Muscle of leg (tissue), 16 donors: ENCODE results near the gene SLC2A4. TPM values are rescaled to one million over a fixed set of nuclear protein-coding genes. Genes with fewer than 3 reads are reported as not detected.
A peak's percentile ranks its signal among the peaks of the same experiment; 100 is the strongest.

Source experiments
- DNase-seq: peaks from one replicate; pipeline ENCODE4 v3.0.0; 2013
- H3K27ac ChIP-seq: one replicate; pipeline ENCODE4 v1.5.1; 2013; ENCODE audit warnings: mild to moderate bottlenecking, low read length, control low read depth
- H3K27me3 ChIP-seq: one replicate; pipeline ENCODE4 v1.6.1; 2013; ENCODE audit warnings: low read length; ENCODE audit not compliant: control insufficient read depth, insufficient read depth
- H3K36me3 ChIP-seq: one replicate; pipeline ENCODE4 v1.6.1; 2013; ENCODE audit warnings: low read length; ENCODE audit not compliant: control insufficient read depth, insufficient read depth
- H3K4me1 ChIP-seq: one replicate; pipeline ENCODE4 v1.6.1; 2013; ENCODE audit warnings: low read length; ENCODE audit not compliant: control insufficient read depth, insufficient read depth
- H3K4me3 ChIP-seq: one replicate; pipeline ENCODE4 v1.5.1; 2013; ENCODE audit warnings: low read length, control low read depth
- H3K9me3 ChIP-seq: replicated peaks from 2 replicates; pipeline ENCODE4 v1.6.1; 2013; ENCODE audit warnings: low read depth, low read length; ENCODE audit not compliant: control insufficient read depth
- WGBS: methylation state at CpG from one replicate; pipeline ENCODE4 v1.1.5; 2013; ENCODE audit warnings: missing lambda C conversion rate; ENCODE audit not compliant: insufficient coverage; 5-methylcytosine and 5-hydroxymethylcytosine counted together
- long read RNA-seq, 11 donors: transcript quantifications; one replicate each; lab custom pipeline, GENCODE V29; 2026
- polyA plus RNA-seq, 8 donors: library from polyadenylated mRNA; unstranded; fragments of 120-200 nt; gene quantifications; one replicate each; pipeline versions ENCODE4 v1.2.1 to v1.2.3, GENCODE V29; 2013; ENCODE audit warnings: inconsistent platforms in 1 of 8, low replicate concordance in 1 of 8; ENCODE audit not compliant: insufficient read length in 8 of 8, insufficient read depth in 1 of 8
- total RNA-seq: library from RNA; stranded (reverse); fragments of 120-200 nt; gene quantifications from one replicate; pipeline ENCODE4 v1.2.4, GENCODE V29; 2013

SLC2A4 gene
- total RNA-seq, result 21.3 TPM
- 10 to 100 TPM in 6 of 8 donors, 1 to 10 TPM in 2; 7.1 to 35.3 (median 24.5) TPM for polyA plus RNA-seq
- long read RNA-seq, donor 1, transcript SLC2A4-201 (11 exons, 3,426 nt), result major isoform, 9 of 9 reads
- long read RNA-seq, donor 1, partial matches to known transcripts, result 0 of 9 reads
- long read RNA-seq, donor 1, other reads (novel, unspliced or antisense), result 0 of 9 reads
- long read RNA-seq, donor 2, partial matches to known transcripts, result 5 of 5 reads
- long read RNA-seq, donor 2, other reads (novel, unspliced or antisense), result 0 of 5 reads
- long read RNA-seq, donor 3, transcript SLC2A4-201 (11 exons, 3,426 nt), result major isoform, 9 of 14 reads
- long read RNA-seq, donor 3, partial matches to known transcripts, result 5 of 14 reads
- long read RNA-seq, donor 3, other reads (novel, unspliced or antisense), result 0 of 14 reads
- long read RNA-seq, donor 4, partial matches to known transcripts, result 0 of 3 reads
- long read RNA-seq, donor 4, other reads (novel, unspliced or antisense), result 0 of 3 reads
- long read RNA-seq, donor 5, transcript SLC2A4-201 (11 exons, 3,426 nt), result major isoform, 9 of 9 reads
- long read RNA-seq, donor 5, partial matches to known transcripts, result 0 of 9 reads
- long read RNA-seq, donor 5, other reads (novel, unspliced or antisense), result 0 of 9 reads
- long read RNA-seq, donor 6, transcript SLC2A4-201 (11 exons, 3,426 nt), result major isoform, 13 of 13 reads
- long read RNA-seq, donor 6, partial matches to known transcripts, result 0 of 13 reads
- long read RNA-seq, donor 6, other reads (novel, unspliced or antisense), result 0 of 13 reads
- long read RNA-seq, donor 7, partial matches to known transcripts, result 0 of 4 reads
- long read RNA-seq, donor 7, other reads (novel, unspliced or antisense), result 0 of 4 reads
- long read RNA-seq, donor 8, partial matches to known transcripts, result 0 of 2 reads
- long read RNA-seq, donor 8, other reads (novel, unspliced or antisense), result 0 of 2 reads
- long read RNA-seq, donor 9, transcript SLC2A4-201 (11 exons, 3,426 nt), result major isoform, 6 of 7 reads
- long read RNA-seq, donor 9, partial matches to known transcripts, result 0 of 7 reads
- long read RNA-seq, donor 9, other reads (novel, unspliced or antisense), result 0 of 7 reads
- long read RNA-seq, donor 10, transcript SLC2A4-201 (11 exons, 3,426 nt), result major isoform, 7 of 8 reads
- long read RNA-seq, donor 10, partial matches to known transcripts, result 0 of 8 reads
- long read RNA-seq, donor 10, other reads (novel, unspliced or antisense), result 0 of 8 reads
- long read RNA-seq, donor 11, transcript SLC2A4-201 (11 exons, 3,426 nt), result major isoform, 5 of 5 reads
- long read RNA-seq, donor 11, partial matches to known transcripts, result 0 of 5 reads
- long read RNA-seq, donor 11, other reads (novel, unspliced or antisense), result 0 of 5 reads

DNA sequence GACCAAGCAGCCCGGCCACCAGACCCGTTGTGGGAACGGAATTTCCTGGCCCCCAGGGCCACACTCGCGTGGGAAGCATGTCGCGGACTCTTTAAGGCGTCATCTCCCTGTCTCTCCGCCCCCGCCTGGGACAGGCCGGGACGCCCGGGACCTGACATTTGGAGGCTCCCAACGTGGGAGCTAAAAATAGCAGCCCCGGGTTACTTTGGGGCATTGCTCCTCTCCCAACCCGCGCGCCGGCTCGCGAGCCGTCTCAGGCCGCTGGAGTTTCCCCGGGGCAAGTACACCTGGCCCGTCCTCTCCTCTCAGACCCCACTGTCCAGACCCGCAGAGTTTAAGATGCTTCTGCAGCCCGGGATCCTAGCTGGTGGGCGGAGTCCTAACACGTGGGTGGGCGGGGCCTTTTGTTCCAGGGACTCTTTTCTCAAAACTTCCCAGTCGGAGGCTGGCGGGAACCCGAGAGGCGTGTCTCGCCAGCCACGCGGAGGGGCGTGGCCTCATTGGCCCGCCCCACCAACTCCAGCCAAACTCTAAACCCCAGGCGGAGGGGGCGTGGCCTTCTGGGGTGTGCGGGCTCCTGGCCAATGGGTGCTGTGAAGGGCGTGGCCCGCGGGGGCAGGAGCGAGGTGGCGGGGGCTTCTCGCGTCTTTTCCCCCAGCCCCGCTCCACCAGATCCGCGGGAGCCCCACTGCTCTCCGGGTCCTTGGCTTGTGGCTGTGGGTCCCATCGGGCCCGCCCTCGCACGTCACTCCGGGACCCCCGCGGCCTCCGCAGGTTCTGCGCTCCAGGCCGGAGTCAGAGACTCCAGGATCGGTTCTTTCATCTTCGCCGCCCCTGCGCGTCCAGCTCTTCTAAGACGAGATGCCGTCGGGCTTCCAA, at the start of gene SLC2A4:
SLC2A4 (plus strand) TSS at position 645 of the 879 bp plus-strand sequence; CDS start at position 862, 217 bp downstream.
- Histone ChIP-seq H3K27me3 (peaks cover 33% of the 10 kb centered on the region), H3K4me1 (peaks cover 28% of the 10 kb centered on the region), H3K36me3 (peaks cover 26% of the 10 kb centered on the region), H3K9me3 (no peaks in the 10 kb centered on the region), H3K27ac (peak within 1 kb of the TSS; percentile 95), H3K4me3 (peak within 1 kb of the TSS; percentile 61)
- DNase-seq, result peak; percentile 94
- under 1% methylated on average over 71 of the region's 71 CpGs for WGBS

DNA sequence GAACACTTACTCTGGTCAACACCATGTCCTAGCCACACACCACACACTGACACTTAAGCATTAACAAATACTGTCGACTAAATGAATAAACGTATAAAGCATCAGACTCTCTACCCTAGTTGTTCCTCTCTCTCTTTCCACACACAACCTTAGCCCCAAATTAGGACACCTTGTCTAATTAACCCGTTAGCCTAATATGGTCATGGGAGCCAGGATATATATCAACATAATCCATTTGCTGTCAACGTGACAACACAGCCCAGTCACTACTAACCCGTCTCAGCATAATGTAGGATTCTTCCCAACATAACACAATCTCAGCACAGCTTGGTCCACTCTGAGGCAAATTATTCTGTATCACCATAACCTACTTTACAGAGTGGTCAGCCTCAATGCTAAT, 49.4 kb upstream of the SLC2A4 start:
- Histone ChIP-seq H3K4me3 (no peak overlapping the region), H3K27me3 (no peaks in the 10 kb centered on the region), H3K4me1 (peaks cover 25% of the 10 kb centered on the region), H3K27ac (no peak overlapping the region), H3K9me3 (no peaks in the 10 kb centered on the region), H3K36me3 (peaks cover 60% of the 10 kb centered on the region)
- WGBS, result 72% methylated on average over 5 of the region's 5 CpGs
- no peak for DNase-seq

DNA sequence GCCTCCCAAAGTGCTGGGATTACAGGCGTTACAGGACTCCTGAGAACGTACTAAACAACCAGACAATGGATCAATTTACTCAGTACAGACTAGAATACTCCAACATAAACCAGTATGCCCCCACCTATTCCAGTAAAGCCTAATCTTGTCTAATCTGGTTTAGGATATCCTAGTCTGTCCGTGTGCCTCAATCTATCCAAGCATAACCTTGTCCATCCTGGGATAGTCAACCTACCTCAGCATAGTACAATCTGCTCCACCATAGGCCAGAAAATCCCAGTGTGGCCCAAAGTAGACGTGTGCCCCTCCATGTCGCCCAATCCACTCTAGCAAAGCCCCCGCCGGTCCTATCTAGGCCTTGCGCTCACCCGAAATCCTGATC, 47.8 kb upstream of the SLC2A4 start:
- no peak for DNase-seq
- Histone ChIP-seq H3K36me3 (peaks cover 47% of the 10 kb centered on the region), H3K4me1 (peaks cover 31% of the 10 kb centered on the region), H3K27ac (peak overlapping the region; percentile 91), H3K4me3 (peak overlapping the region; percentile 94), H3K9me3 (no peaks in the 10 kb centered on the region), H3K27me3 (no peaks in the 10 kb centered on the region)
- WGBS, result 0% methylated on average over 9 of the region's 9 CpGs

- Histone ChIP-seq H3K36me3 (peaks cover 40% of the 10 kb centered on the region), H3K9me3 (no peaks in the 10 kb centered on the region), H3K4me3 (peak within 1 kb of the TSS; percentile 94), H3K4me1 (peaks cover 31% of the 10 kb centered on the region), H3K27me3 (no peaks in the 10 kb centered on the region), H3K27ac (peak within 1 kb of the TSS; percentile 91)
- 0% methylated on average over 59 of the region's 72 CpGs for WGBS
- peak; percentile 98 for DNase-seq
Observed at GRCh38 chr17:7234083-7234951, 47.2 kb upstream of the SLC2A4 start, which contains the start of gene DVL2. Gene DVL2 (minus strand): TSS chr17:7234517. CDS start chr17:7234262, 255 bp downstream.

DNA sequence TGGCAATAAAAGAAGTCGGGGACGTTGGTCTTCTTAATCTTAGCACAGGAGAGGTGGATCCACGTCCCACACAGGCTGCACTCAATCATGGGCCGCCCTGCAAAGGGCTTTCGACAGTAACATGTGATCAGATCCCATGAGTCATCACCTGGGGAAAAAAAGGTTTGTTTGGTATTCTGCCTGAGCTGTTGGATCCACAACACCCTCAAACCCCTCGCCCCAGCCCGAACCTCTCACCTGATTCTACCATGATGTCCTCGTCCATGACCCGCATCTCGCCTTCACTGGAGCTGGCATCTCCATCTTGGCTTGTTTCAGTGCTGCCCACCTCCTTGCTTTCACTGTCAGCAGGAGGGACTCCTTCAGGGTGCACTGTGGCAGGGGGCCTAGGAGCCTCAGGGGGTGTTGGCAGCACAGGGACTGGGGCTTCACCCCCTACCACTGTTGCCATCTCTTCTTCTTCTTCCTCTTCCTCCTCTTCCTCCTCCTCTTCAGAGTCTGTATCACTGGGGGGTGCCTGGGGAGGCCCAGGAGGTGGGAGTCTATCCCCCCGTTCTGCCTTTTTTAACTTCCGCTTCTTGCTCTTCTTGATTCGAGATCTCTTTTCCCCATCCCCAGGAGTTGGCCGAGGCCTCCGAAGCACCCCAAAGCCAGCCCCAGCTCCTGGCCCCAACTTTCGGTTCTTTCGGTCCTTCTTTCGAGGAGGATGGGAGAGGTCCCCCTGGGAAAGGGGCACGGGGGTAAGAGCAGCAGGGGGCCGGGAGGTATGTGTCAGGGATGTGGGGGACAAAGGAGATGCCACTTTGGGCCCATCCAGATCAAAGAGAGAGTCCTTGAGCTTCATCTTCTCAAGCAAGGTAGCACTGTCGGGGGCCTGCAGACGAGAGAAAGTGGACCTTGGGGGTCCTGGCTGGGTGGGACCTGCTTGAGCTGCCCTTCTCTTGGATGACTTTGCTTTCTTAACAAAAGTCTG, 45.5 kb upstream of the SLC2A4 start:
- Histone ChIP-seq H3K4me3 (no peak overlapping the region), H3K27ac (no peak overlapping the region), H3K27me3 (no peaks in the 10 kb centered on the region), H3K4me1 (peaks cover 43% of the 10 kb centered on the region), H3K9me3 (no peaks in the 10 kb centered on the region), H3K36me3 (peaks cover 34% of the 10 kb centered on the region)
- 68% methylated on average over 10 of the region's 22 CpGs for WGBS
- no peak for DNase-seq

- WGBS, result 85% methylated on average over 6 of the region's 6 CpGs
Observed at GRCh38 chr17:7236808-7237207, 44.7 kb upstream of the SLC2A4 start.

GRCh38 chr17:7237266-7237760, 44.2 kb upstream of the SLC2A4 start:
- Histone ChIP-seq H3K9me3 (no peaks in the 10 kb centered on the region), H3K4me1 (peaks cover 47% of the 10 kb centered on the region), H3K27me3 (no peaks in the 10 kb centered on the region), H3K27ac (peak overlapping the region; percentile 95), H3K36me3 (peaks cover 37% of the 10 kb centered on the region), H3K4me3 (peak overlapping the region; percentile 100)
- WGBS, result 18% methylated on average over 4 of the region's 6 CpGs
- peak; percentile 40 for DNase-seq

More at GRCh38 chr17:7236808-7237207, 44.7 kb upstream of the SLC2A4 start:
- Histone ChIP-seq H3K4me3 (no peak overlapping the region), H3K4me1 (peaks cover 51% of the 10 kb centered on the region), H3K27ac (no peak overlapping the region), H3K27me3 (no peaks in the 10 kb centered on the region), H3K36me3 (peaks cover 37% of the 10 kb centered on the region), H3K9me3 (no peaks in the 10 kb centered on the region)
- no peak for DNase-seq
